KBM-7 (cell line): Measurements from ENCODE around the gene SAMD4A.
A peak's percentile ranks its signal among the peaks of the same experiment; 100 is the strongest.

Source experiments
- DNase-seq: peaks from one replicate; pipeline ENCODE4 v3.0.0-alpha.2; 2015
- in situ Hi-C: fragments of 300-500 bp; cut with MboI; formaldehyde crosslinking; loops from 2 replicates; pipeline ENCODE4 v1.14.3; 2020; ENCODE audit warnings: low sequenced_read_pairs, low pct_unique_long_range_greater_than_20kb, mixed read lengths

Gene SAMD4A, protein sequence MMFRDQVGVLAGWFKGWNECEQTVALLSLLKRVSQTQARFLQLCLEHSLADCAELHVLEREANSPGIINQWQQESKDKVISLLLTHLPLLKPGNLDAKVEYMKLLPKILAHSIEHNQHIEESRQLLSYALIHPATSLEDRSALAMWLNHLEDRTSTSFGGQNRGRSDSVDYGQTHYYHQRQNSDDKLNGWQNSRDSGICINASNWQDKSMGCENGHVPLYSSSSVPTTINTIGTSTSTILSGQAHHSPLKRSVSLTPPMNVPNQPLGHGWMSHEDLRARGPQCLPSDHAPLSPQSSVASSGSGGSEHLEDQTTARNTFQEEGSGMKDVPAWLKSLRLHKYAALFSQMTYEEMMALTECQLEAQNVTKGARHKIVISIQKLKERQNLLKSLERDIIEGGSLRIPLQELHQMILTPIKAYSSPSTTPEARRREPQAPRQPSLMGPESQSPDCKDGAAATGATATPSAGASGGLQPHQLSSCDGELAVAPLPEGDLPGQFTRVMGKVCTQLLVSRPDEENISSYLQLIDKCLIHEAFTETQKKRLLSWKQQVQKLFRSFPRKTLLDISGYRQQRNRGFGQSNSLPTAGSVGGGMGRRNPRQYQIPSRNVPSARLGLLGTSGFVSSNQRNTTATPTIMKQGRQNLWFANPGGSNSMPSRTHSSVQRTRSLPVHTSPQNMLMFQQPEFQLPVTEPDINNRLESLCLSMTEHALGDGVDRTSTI

DNA sequence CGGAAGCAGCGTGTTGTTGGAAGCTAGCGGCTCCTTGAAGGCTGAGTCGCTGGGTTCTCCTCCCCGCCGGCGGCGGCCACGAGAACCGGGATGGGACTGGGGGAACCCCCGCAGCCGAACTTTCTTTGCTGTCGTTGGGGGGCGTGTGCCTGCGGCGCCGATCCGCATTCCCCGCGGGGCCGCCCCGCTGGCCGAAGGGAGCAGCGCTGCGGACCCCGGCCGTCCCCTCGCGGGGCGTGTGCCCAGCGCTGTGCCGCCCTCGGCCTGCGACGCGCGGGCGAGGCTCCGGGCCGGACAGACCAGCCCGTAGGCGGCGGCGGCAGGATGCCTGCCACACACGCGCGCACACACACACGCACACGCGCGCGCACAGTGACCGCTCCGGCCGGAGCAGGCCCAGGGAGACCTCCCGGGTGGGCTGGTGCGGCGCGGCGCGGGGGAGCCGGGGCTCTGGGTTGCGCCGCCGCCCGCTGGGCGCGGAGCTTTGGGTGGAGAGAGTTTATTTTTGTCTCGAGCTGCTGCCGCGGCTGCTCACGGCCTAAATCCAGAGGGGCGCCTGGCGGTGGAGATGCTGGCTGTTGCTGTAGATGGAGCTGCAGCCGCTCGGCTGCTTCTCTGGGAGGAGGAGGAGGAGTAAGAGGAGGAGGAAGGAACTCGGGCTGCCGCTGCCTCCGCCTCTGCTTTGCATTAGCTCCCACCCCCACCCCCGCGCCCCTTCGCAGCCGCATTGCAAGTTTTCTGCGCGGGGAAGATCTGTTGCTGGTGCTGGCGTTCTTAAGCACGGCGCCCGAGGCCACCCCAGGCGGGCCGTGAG is at the start of gene SAMD4A:
SAMD4A (plus strand) TSS at position 719 of the 814 bp plus-strand sequence. CDS start 789 bp downstream, outside the sequence.
- peak; percentile 89 for DNase-seq
- in situ Hi-C loops = no loop called here

DNA sequence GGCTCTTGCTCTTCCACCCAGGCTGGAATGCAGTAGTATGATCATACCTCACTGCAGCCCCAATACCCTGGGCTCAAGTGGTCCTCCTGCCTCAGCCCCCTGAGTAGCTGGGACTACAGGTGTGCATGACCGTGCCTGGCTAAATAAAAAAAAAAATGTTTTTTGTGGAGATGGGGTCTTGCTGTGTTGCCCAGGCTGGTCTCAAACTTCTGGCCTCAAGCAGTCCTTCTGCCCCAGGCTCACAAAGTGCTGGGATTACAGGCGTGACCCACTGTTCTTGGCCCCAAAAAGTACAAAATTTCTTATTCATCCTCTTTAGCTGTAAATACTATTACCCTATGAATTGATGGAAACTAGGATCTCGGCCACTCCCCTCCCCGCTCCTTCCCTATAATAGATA is 42.5 kb upstream of the SAMD4A start:
- in situ Hi-C loops = no loop called here
- no peak for DNase-seq

DNA sequence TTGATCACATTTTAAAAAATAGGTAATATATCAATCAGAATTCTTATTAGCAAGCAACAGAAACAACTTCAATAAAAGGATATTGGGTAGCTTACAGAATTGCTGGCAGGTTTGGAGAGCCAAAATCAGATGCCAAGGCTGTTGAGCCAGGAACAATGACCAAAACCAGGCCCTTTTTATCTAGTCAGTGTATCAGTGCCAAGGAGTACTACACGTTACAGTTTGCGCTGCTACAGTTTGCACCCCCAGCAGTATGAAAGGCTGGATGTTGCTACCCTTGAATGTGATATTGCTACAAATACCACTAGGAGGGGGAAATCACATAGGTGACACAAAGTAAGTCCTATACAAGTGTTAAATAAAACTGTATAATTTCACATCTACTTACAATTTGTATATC is 38.0 kb upstream of the SAMD4A start:
- no peak for DNase-seq
- in situ Hi-C loops = no loop called here

DNA sequence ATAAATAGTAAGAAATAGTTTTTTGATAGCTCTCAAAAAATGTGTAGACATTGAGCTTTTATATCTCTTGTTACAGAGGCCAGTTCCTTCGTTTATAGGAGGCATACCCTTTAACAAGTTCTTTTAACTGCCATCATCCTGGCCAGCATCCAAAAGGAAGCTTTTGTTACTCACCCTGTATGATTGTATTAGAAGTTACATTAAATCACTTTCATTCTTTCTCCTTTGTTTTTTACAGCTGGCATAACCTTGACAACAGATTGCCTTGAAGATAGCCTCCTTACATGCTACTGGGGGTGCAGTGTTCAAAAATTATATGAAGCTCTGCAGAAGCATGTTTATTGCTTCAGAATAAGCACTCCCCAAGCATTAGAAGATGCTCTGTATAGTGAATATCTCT is 37.1 kb upstream of the SAMD4A start:
- in situ Hi-C loops = no loop called here

DNA sequence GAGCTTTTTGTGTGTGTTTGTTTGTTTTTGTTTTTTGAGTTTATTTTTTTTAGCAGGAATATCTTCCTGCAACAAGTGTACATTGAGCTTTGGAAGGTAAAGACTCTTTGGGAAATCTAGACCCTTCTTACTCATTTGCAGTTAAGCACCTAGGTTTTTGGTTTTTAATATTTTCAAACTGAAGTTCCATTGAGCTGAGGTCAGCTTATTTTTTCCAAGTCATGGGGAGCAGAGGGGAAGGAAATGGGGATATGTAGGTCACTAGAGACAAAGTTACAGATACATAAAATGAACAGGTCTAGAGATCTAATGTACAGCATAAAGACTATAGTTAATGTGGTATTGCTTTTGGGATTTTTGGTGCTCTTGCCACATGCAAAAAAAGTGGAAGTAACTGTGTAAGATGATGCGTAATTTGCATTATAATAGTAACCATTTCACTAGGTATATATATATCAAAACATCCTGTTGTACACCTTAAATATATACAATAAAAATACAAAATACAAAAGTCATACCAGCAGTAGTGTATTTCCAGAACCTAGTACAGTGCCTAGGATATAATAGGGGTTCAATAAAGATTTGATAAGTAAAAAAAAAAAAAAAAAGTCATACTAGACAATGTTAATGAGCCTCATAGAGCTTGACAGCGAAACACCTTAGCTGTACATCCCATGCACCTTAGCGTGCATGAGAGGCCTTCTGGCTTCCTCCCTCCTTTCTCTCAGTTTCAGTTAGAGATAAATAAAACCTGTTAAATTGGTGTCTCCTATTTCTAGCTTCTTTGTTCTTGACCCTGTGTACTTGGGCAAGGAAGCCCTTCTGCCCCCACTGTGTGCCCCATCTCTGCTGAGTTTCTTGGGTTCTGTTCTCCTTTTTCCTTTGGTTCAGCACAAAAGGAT is 34.6 kb upstream of the SAMD4A start:
- in situ Hi-C loops = no loop called here
- DNase-seq = no peak

More for the DNA sequence above, 37.1 kb upstream of the SAMD4A start:
- no peak for DNase-seq

DNA sequence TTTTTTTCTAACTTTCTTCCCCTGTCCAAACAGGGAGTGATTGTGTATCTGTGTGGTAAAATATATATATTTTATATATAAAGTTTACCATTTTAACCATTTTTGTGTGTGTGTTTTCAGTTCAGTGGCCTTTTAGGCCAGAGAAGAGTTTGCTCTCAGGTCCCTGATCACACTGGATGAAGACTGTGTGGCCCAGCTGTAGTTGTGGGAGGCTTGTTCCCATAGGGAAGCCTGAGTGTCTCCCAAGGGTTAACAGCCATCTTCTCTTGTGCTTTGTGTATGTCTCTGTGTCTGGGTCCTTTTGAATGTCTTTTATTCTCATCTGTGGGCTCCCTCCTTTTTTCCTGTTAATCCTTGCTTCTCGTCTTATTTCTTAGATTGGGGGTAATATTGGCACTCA is 33.8 kb upstream of the SAMD4A start:
- no peak for DNase-seq
- in situ Hi-C loops = no loop called here

DNA sequence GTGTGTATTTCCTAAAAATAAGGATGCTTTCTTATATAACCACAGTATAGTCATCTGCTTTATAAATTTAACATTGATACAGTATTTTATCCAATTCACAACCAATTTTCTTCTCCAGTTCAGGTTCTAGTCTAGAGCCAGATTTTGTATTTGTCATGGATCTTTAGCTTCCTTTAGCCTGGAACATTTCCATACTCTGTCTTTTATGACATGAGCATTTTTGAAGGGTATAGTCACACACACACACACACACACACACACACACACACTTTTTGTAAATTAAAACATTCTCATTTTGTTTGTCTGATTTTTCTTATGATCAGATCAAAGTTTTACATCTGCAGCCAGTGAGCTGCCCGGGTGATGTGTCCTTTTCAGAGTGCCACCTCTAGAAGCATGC is 31.8 kb upstream of the SAMD4A start:
- DNase-seq = no peak
- in situ Hi-C loops = no loop called here

DNA sequence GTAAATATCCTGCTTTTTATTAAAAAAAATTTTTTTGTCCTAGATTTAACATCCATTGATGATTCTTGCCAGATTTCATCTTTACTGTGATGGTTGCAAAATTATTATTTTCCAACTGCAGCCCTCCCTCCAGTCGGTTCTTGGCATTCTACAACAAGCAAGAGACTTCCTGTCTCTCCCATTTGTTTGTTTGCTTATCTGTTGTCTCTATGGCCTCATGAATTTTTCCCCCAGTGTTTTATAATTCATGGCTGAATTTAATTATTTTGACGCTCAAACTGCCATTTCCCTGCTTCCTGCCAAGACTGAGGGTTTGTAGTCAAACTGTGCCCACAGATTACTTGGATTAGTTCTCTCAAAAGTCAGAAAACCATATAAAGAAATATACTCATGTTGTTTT is 31.3 kb upstream of the SAMD4A start:
- no peak for DNase-seq
- in situ Hi-C loops = no loop called here

DNA sequence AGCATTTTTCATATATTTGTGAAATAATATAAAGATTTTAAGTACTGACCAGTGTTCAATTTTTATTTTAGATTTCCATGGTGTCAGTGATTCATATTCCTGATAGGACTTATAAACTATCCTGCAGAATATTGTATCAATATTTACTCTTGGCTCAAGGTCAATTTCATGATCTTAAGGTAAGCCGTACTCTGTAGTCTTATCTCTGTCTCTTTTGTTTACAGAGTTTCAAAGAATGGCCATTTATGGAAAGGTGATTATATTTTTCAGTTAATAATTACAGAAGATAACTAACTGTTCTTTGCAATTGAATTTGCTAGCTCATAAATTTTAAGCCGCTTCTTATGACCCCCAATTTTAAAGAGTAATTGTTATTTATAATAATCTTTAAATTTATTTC is 29.3 kb upstream of the SAMD4A start:
- in situ Hi-C loops = no loop called here
- DNase-seq = no peak

DNA sequence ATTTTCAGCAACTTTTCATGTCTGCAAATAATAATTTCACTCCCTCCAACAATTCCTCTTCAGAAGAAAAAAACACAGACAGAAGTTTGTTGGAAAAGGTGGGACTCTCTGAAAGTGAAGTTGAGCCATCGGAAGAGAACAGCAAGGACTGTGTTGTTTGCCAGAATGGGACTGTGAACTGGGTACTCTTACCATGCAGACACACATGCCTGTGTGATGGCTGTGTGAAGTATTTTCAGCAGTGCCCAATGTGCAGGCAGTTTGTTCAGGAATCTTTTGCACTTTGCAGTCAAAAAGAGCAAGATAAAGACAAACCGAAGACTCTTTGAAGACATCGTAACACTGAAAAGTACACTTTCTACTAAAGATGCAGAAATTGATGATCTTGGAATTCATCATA is 28.9 kb upstream of the SAMD4A start:
- no peak for DNase-seq
- in situ Hi-C loops = no loop called here

DNA sequence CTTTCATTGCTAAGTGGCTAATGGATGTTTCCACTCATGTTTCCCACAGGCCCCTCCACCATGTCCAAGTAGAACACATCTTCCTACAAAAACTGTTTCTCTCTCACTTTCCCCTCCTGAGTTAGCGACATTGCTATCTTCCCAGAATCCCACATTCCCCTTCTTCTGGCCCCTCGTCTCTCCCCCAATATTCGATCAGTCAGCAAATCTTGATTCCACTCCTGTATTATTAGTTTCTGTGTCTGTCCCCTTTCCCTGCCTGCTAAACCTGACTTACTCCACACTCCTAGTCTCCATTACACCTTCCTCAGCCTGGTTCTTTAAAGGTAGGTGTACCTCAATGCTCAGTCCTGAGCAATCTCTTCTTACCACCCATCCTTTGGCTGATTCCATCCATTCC is 19.3 kb upstream of the SAMD4A start:
- DNase-seq = no peak
- in situ Hi-C loops = no loop called here

DNA sequence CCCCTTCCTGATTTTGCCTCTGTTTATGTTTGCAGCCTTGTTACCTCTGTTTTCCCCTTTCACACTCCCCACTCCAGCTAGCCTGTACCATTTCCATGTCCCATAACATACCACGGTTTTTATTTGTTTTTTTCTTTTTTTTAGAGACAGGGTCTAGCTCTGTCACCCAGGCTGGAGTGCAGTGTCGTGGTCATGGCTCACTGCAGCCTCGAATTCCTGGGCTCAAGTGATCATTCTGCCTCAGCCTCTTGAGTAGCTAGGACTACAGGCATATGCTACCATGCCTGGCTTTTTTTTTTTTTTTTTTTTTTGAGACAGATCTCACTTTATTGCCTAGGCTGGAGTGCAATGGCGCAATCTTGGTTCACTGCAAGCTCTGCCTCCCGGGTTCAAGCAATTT is 18.4 kb upstream of the SAMD4A start:
- in situ Hi-C loops = no loop called here
- no peak for DNase-seq

DNA sequence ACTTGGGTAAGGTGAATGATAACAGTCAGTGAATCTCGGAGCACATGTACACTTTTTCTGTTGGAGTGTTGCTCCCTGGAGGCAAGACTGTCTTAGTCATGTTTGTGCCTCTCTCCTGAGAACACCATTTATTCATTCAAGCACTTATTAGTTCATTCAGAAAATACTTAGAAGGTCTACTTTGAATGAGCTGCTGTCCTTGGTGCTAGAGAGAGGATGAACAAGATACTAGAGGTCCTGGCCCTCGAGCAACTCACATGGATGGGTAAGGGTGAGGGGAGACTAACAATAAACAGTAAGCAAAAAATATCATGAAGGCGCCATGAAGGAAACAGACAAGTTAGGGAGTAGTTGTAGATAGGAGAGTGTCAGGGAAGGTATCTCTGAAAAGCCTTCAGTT is 17.1 kb upstream of the SAMD4A start:
- in situ Hi-C loops = no loop called here
- DNase-seq = no peak

DNA sequence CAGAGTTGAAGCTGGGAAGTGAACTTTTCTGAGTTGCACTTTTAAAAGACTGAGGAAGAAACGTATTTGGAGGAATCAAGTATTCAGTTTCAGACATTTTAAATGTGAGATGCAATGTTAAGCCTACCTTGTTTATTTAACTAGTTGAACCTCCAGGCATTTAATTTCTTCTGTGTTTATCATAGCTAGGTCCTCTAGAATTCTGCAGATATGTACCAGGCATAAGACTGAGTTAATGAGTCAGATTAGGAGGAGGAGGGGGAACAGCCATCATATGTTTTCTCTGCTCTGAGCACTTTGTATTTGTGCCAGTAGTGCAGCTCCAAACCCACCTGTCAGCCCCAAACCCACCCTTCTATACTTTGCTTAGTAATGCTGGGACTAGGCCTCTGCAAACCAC is 16.4 kb upstream of the SAMD4A start:
- DNase-seq = no peak

DNA sequence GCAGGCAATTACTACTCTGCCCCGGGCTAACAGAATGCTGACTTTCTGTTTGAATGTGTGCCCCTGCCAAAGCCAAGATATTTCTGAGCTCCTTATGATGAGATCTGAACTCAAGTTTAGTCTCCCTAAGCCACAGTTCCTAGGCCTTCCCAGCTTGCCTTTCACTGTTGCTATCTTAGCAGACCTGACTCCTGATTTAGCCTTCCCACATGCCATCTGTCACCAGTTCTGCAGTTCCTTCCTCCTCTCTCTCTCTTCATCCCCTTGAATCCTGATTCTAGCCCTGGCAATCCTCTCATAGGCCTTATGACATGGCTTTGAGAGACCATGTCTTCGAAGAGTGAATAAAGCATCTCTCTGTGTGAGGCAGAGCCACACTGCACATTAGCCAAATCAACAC is 12.5 kb upstream of the SAMD4A start:
- in situ Hi-C loops = no loop called here

More for the DNA sequence above, 16.4 kb upstream of the SAMD4A start:
- in situ Hi-C loops = no loop called here

DNA sequence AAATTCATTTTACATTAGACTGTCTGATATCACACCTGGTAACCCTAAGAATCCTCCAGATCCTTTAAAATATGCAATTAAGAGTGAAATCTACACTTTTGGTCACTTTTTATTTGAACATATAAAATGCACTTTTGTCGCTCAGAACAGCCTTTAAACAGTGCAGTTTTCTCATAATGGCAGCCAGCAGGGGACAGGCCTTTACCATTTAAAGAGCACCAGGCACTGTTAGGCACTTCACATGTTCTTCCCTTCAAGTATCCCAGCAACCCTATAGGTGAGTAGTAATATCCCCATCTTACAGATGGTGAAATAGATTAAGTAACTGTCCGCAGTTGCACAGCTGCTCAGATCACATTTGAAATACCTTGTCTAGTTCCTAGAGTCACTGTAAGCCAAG is 11.3 kb upstream of the SAMD4A start:
- no peak for DNase-seq
- in situ Hi-C loops = no loop called here

More for the DNA sequence above, 12.5 kb upstream of the SAMD4A start:
- no peak for DNase-seq

DNA sequence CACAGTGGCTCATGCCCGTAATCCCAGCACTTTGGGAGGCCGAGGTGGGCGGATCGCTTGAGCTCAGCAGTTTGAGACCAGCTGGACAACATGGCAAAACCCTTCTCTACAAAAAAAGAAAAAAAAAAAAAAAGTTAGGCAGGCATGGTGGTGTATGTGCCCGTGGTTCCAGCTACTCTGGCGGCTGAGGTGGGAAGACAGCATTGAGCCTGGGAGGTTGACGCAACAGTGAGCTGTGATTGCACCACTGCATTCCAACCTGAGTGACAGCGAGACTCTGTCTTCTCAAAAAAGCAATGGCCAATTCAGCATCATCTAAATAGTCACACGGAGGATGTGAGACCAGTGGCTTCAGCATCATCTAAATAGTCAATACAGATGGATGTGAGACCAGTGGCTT is 10.4 kb upstream of the SAMD4A start:
- in situ Hi-C loops = no loop called here
- DNase-seq = no peak

DNA sequence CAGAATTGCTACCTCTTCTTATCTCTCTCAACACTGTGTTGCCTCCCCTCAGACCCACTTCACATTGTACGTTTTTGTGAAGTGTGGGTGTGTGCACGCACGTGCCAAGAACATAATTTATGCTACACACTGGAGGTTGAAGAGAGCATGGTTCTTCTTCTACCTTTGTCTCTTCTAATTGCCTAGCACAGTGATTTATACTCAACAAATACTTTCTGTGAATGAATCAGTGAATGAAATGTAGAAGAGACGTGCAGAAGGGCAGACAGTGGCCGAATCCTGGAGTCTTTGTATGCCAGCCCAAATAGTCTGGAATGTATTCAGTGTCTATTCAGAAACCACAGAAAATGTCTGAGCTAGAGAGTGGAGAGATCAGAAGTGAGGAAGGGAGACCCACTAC is 4.6 kb upstream of the SAMD4A start:
- DNase-seq = no peak
- in situ Hi-C loops = no loop called here
